SKM-1 (cell line): ENCODE data around the gene ADAM17.
"Not testable (repeated sequence)": the region's sequence is repeated elsewhere in the genome, so short reads cannot be mapped to it uniquely, and the experiment has no call there.

Experiments
- DNase-seq: peaks from one replicate; lab custom pipeline; 2025; ENCODE audit not compliant: unreplicated experiment; lab: John Stamatoyannopoulos, UW

Gene ADAM17

DNA sequence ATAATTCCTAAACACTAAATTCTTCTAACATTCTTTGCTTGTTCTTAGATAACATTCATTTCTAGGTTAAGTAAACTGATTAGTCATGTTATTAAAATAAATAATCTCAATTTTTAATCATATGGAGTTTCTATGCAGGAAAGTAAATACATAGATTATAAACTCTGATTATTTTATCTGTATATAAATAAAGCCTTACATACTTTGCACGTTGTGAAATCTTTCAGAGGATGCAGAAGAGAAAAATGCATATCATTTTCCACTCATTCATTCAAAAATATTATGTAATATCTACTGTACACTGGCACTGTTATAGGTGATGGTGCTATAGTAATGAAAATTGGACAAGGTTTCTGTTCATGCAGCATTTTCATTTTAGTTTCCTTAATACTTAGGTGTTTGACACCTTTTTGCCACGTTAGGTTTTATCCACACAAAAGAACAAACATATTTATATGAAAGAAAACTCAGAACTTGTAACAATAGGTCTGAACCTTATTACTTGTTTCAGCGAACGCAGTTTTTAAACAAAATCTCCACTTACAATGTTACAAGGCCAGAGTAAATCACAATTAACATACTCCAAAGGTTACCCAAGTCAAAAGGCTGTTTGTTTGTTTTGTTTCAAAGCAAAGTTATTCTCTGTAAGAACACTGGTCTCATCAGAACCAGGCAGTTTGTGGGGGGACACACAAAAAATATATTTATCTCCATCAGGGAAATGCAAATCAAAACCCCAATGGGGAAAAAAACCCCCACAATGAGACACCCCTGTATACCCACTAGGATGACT is 27.4 kb downstream of the ADAM17 start:
- DNase-seq = no peak

DNA sequence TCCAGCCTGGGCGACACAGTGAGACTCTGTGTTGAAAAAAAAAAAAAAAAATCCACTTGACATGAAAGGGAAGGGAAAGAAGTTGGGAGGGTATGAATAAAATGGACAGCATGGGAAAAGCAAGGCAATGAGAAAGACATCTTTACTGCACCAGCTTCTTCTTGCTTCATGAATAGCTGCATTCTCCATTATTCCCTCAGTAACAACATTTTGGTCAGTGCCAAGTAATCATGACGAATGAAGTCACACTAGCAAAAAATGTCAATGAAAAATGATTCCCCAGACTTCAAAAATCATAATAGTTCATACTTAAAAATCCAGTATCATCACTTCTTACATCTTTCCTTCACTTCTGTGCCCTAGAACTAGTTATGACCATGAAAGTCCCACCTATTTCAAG is 30.4 kb downstream of the ADAM17 start:
- DNase-seq = no peak

DNA sequence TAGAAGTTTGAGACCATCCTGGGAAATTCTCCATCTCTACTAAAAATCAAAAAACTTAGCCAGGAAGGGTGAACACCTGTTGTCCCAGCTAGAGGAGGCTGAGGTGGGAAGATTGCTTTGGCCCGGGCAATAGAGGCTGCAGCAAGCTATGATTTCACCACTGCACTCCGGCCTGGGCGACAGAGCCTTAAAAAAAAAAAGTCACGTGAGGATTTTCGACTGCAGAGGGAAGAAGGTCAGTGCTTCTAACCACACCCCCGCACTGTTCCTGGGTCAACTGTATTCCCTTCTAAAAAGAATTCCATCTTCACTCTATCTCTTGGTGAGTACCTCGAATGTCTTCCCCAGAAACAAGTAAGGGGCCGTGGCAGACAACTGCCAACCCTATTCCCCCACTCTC is 31.3 kb downstream of the ADAM17 start:
- DNase-seq = no peak

DNA sequence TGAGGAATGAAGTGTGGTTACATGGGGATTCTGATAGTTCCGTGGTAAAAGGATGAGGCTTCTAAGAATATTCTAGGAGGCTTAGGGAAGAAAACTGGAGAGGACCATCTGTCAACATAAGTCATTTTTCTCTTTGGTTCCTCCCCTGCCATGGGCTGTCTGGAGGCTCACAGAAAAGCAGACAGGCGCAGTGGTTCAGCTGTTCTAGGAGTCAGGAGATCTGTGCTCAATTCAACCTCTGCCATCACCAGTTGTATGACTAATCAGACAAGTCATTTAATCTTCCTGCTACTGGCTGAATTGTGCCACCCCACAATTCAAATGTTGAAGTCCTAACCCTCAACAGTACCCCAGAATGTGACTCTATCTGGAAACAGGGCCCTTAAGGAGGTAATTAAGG is 36.4 kb downstream of the ADAM17 start:
- no peak for DNase-seq

DNA sequence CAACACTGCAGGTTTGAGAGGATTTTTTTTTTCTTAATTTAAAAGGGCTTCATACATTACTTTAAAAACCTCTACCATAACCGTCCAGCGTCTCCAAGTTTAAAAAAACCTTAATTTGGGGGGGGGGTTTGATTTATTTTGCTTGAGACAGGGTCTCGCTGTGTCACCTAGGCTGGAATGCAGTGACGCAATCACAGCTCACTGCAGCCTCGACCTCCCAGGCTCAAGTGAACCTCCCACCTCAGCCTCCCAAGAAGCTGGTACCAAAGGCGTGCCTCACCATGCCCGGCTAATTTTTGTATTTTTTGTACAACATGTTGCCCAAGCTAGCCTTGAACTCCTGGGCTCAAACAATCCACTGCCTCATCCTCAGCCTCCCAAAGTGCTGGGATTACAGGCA is 36.9 kb downstream of the ADAM17 start:
- DNase-seq = no peak

DNA sequence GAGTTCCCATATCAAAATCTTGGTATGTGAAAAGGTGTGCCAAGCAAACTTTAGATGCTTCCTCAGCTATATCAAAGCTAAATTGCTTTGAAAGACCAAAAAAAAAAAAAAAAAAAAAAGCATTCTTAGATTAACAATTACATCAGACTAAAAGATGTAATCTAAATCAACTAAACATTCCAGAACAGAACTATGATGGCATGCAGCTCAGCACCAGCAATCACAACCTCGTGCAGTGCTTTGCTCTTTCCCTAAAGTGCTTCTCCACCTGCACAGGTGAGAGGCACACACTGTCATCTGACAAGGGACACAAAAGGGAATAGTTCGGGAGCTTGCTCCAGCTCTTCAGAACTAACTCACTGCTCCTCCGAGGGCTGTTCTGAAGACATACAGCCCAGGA is 37.5 kb downstream of the ADAM17 start:
- no peak for DNase-seq

DNA sequence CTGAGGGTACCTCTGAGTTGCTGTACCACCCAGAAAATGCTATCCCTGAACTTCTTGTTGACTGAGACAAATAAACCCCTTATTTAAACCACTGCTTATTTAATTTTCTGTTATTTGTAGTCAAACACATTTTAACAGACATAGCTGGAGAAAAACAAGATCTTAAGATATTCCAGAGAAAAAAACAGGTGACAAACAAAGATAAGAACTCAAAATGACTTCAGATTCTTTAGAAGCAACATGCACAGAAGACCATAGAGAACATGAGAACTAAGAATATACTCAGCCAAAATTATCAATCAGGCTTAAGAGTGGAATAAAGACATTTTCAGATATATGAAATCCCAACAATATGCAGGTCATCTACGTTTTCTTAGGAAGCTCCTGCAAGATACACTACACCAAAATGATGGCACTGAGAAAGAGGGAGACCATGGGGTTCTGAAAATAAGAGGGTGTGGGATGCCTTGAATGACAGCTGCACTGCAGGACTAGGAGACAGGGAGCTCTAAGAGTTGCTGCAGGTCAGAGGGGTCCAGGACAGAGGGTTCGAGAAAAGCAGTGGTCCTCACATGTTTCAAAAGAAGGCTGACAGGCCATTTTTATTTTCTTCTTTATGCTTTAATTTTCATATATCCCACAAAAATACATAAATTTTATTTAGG is 38.4 kb downstream of the ADAM17 start:
- no peak for DNase-seq

DNA sequence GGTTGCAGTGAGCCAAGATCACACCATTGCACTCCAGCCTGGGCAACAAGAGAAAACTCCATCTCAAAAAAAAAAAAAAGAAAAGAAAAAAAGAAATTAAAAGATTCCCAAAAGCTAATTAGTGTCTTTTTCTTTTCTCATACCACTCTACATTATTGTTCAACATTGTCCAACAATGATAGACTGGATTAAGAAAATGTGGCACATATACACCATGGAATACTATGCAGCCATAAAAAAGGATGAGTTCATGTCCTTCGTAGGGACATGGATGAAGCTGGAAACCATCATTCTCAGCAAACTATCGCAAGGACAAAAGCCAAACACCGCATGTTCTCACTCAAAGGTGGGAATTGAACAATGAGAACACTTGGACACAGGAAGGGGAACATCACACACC is 41.7 kb downstream of the ADAM17 start:
- not testable (repeated sequence) for DNase-seq

DNA sequence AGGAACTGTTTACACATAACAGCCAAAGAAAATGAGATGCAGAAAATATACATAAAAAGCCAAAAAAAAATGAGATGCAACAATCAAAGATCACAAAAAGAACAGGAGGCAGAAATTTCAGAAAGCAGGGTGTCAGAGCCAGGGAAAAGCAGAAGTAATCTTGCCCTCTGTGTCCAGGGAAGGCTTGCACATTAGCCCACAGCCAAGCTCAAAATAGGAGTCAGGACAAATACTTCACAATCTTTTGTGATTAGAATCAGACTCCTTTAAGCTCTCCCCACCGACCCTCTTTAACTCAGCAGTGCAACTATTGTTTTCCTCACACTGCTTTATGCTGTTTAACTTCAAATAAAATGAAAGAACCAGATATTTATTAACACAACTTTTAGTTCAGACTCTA is 46.7 kb downstream of the ADAM17 start:
- no peak for DNase-seq

DNA sequence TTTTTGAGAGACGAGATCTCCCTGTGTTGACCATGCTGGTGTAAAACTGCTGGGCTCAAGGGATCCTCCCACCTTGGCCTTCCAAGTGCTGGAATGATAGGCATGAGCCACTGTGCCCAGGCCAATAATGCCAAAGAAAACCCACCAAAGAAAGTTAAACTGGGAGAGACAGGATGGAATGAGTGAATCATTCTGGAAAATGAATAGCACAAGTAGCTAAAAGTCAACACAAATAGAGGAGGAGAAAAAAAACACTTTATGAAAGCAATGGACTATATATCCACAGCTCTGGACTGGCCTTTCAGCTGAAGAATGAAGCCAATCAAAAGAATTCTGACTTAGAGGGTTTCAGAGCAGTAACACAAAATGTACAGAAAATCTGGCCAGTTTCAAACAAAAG is 57.4 kb downstream of the ADAM17 start:
- DNase-seq = no peak

DNA sequence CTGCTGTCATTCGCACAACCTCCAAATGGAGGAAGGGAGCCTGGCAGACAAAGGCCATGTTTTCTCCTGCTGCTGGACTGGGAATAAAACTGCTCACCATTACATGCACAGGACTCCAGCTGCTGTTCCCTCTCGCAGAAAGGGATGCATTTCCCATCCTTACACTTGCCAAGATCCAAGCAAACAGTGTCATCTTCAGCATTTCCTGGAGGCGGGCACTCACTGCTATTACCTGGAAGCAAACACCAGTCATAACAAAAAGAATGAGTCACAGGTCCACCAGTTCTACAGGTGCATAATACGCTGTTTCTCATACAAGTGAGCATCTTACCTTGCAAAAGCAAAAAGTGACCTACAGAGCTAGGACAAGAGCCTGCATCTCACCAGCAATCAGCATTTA is 58.6 kb downstream of the ADAM17 start:
- DNase-seq = no peak

DNA sequence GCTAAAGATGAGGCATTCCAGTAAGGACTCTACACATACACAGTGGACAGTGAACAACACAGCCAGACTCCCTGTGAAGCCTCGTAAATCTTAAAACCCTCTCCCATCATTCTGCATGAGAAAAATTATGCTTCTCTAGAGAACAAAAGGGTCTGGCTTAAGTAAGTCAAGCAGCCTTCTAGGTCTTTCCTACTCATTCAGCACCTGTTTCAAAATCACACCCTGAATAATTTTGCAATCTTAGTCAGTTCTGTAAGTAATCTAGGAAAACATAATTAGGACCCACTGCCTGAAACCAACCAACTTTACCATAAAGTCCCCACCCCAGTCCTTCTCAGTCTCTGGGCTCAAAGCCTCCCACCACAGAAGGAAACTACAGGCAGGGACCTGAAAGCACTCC is 61.5 kb downstream of the ADAM17 start:
- no peak for DNase-seq

DNA sequence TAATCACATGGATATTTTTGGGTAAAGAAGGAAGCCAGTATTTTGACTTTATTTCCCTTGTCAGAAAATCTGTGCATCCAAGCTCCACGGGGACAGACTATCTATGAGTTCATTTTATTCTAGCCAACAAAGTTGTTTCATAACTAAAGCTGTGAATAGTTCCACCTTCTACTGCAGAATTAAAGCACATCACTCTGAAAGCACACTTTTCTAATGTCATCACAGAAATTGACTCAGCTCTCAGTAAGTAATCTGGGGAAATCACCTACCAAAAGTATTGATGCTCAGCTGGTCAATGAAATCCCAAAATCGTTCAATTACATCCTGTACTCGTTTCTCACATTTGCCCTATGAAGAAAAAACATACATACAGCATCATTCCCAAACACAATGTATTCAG is 62.2 kb downstream of the ADAM17 start:
- DNase-seq = no peak

DNA sequence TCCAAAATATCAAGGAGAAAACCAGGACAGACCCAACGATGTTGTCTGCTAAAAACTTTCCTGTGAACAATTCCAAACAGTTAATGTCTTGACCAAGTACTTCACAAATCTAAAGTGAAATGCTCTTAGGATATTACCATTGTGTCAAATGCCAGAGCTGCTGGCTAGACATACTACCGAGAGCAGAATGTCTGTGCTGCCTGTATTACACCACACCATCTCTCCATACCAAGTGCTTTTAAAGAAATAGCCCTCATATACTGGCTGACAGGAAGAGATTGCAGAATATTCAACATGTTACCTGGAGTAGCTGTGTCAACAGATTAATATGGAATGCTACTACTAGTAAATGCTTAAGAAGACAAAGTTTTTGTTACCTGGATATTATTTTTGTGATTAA is 62.7 kb downstream of the ADAM17 start:
- no peak for DNase-seq

DNA sequence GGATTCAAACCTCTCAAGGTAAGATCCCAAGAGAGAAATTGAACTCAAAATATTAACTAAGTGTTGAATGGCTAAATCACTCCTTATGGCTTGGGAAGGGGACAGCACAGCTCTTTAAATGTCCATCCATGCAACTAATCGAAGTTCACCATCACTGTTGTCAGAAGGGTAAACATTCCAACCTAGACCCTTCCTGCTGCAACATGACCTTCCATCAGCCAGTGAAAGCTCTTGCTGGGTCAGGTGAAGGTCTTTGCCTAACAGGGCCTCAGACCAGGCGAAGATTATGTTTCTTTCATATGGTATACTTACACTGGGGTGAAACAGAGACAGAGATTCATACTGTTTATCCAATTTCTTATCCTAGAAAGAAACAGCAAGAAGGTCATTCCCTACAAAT is 64.8 kb downstream of the ADAM17 start:
- DNase-seq = no peak

DNA sequence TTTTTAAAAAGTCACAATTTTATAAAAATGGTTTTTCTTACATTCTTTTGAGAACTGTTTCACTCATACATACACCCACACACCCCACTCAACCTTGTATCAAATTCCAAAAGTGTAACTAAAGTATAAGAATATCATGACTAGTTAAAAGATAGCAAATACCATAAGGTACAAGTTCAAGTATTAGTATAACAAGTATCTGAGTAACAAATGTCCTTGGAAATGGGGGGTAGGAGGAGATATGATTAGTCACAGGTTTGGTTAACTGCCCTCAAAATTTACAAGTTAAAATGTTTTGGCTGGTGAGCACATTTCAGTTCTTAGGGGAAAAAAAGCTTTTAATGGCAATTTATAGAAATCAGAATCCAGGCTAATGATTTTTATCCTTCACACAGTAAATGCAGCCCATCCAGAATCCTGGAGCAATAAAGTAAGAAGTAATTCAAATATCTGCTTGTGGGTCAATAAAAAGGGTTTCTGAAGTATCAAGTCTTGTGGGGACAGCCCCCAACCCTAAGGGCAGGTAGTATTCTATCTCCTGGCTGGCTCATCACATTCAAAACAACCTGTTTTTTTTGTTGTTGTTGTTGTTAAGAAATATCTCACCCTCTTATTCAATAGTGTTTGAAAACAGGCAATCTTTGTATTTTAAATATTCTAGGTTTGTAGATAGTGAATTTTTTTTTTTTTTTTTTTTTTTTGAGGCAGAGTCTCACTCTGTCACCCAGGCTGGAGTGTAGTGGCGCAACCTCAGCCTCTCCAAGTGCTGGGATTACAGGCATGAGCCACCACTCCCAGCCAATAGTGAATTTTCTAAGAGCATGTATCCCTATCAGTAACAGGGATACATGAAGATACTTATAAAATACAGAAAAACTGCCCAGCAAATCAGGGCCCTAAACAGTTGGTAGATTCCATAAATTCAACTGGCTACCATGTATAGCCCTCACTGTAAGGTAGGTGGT is 66.8 kb downstream of the ADAM17 start:
- no peak for DNase-seq

DNA sequence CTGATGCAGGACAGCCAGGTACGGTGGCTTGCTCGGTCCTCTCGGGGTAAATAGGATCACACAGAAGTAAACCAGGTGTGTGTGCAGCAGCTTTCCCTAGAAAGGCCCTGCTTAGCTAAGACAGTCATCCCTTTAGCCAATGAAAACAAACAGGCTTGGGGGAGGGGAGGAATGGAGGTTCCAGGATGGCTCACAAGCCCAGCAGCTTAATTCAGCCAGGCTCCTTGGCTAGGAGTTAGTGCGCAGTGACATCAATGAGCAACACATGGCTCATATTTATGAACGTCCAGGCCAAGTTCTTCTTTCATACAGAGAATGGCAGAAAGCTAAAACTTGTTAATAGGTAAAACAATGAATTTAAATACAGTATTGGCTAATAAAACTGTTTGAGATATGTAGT is 71.1 kb downstream of the ADAM17 start:
- no peak for DNase-seq

DNA sequence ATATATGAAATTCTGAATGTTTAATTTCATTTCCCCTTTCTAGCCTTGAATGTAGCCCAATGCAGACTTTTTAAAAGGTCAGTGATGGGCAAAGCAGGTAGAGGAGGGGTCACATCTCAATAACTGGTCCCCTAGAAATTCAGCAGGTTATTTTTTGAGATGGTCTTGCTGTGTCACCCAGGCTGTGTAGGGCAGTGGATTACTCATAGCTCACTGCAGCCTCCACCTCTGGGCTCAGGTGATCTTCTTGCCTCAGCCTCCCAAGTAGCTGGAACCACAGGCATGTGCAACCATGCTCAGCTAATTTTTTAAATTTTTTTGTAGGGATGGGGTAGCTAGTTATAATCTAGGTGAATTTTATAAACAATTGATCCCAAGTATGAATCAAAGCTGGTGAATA is 72.5 kb downstream of the ADAM17 start:
- no peak for DNase-seq

DNA sequence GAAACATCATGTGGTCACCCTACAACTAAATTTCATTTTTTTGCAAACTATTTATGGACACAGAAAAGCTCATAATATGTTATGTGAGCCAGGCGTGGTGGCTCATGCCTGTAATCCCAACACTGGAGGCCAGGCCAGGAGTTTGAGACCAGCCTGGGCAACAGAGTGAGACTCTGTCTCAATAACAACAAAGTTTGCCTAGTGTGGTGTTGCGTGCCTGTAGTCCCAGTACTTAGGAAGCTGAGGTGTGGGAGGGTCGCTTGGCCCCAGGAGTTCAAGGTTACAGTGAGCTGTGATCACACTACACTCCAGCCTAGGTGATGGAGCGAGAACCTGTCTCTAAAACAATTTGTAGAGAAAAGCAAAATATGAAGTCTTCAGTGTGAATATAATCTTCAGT is 75.5 kb downstream of the ADAM17 start:
- no peak for DNase-seq

DNA sequence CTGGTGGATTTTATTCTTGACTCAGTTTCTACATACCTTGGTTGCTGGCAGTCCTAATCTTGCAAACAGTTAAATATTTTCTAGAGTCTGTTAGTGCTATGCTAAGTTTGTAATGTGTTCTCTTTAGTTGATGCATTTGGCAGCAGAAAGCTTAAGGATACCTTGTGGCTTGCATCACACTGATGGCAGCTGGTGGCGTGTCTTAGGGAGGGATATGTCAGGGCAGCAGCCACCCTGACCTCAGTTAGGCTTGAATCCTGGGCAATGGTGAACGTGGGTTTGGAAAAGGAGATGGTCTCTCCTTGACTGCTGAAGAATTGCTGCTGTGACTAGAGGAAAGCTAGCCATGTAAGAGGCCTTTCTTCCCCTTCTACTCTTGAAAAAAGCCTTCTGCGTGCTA is 77.1 kb downstream of the ADAM17 start:
- no peak for DNase-seq

DNA sequence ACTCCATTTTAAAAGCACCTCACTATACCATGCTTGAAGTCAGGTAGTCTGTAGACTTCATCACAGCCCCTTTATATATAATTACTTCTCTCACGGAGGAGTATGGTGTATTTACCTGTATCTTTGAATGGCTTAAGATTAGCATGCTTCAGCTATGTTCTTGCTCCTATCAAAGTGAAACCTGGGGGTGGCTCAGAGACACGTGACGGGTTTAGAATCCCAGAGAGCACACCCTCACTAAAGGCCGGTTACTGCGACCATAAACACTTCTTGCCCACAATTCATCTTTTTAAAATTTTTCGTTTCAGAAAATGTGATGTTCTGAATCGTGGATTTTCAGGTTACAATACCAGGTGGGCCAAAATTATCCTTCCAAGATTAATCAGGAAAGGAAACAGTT is 77.7 kb downstream of the ADAM17 start:
- DNase-seq = no peak
